H1 (cell line): ENCODE data around the gene SPDYA. TPM values are rescaled to one million over a fixed set of nuclear protein-coding genes. Genes with fewer than 3 reads are reported as not detected.

ENCODE experiments used
- CTCF ChIA-PET: fragments of 300-600 bp; sonication (Branson Sonifier 250); formaldehyde crosslinking; loops from one replicate; lab custom pipeline; 2021; ENCODE audit not compliant: partially characterized antibody; lab: Charles Lee
- POLR2A ChIA-PET: fragments of 300-600 bp; sonication (Branson Sonifier 250); formaldehyde crosslinking; loops from one replicate; lab custom pipeline; 2021; ENCODE audit warnings: inconsistent platforms; ENCODE audit not compliant: partially characterized antibody; lab: Charles Lee
- DNase-seq, 2 experiments: peaks; one replicate each; pipeline versions ENCODE4 v3.0.0 to v3.0.0-alpha.2; 2010 to 2022; ENCODE audit warnings: low spot score in 2 of 2, low read depth in 1 of 2, mixed read lengths in 1 of 2
- FAIRE-seq: peaks from 2 replicates; lab custom pipeline; 2011; peaks lifted over from hg19 to GRCh38; lab: Jason Lieb, UNC
- H2AFZ ChIP-seq: 2 replicates; pipeline ENCODE4 v1.8.1; 2012; ENCODE audit warnings: low read length, inconsistent platforms
- H2AK5ac ChIP-seq: 2 replicates; pipeline ENCODE4 v1.6.1; 2013; ENCODE audit warnings: low read depth, low read length
- H2BK120ac ChIP-seq: replicated peaks from 2 replicates; pipeline ENCODE3; 2013; ENCODE audit warnings: low read depth, low read length, inconsistent platforms
- H2BK12ac ChIP-seq: 2 replicates; pipeline ENCODE4 v1.6.1; 2013; ENCODE audit warnings: low read depth, low read length
- H2BK15ac ChIP-seq: 2 replicates; pipeline ENCODE4 v1.6.1; 2013; ENCODE audit warnings: low read length
- H2BK20ac ChIP-seq: 2 replicates; pipeline ENCODE4 v1.6.1; 2013; ENCODE audit warnings: low read length
- H2BK5ac ChIP-seq: 2 replicates; pipeline ENCODE4 v1.6.1; 2013; ENCODE audit warnings: low read depth, low read length
- H3K14ac ChIP-seq: 2 replicates; pipeline ENCODE4 v1.6.1; 2013; ENCODE audit warnings: inconsistent platforms; ENCODE audit not compliant: insufficient read length
- H3K18ac ChIP-seq: 2 replicates; pipeline ENCODE4 v1.6.1; 2013; ENCODE audit warnings: low read length; ENCODE audit errors: extremely low read depth
- H3K23ac ChIP-seq: 2 replicates; pipeline ENCODE4 v1.6.1; 2013; ENCODE audit warnings: inconsistent platforms; ENCODE audit not compliant: insufficient read length
- H3K23me2 ChIP-seq: 2 replicates; pipeline ENCODE4 v1.6.1; 2013; ENCODE audit warnings: low read depth, low read length
- H3K27ac ChIP-seq: 2 replicates; pipeline ENCODE4 v1.6.1; 2011; ENCODE audit warnings: low read depth, low read length, inconsistent platforms
- H3K27me3 ChIP-seq, 4 experiments: replicated peaks in 1 of 4; 1 replicate in 1 of 4; 2 replicates in 3 of 4; pipeline versions ENCODE4 v1.6.1 to v1.8.1; 2011 to 2013; ENCODE audit warnings: low read length in 3 of 4, mild to moderate bottlenecking in 3 of 4, inconsistent platforms in 2 of 4, mixed read lengths in 2 of 4, moderate library complexity in 1 of 4; ENCODE audit not compliant: control insufficient read depth in 3 of 4, insufficient read depth in 3 of 4; ENCODE audit errors: extremely low read depth in 1 of 4
- H3K36me3 ChIP-seq, 4 experiments: 2 replicates each; pipeline versions ENCODE4 v1.6.1 to v1.8.1; 2011 to 2013; ENCODE audit warnings: mild to moderate bottlenecking in 4 of 4, low read length in 3 of 4, moderate library complexity in 2 of 4, control low read depth in 1 of 4, inconsistent platforms in 1 of 4; ENCODE audit not compliant: insufficient read depth in 4 of 4, control insufficient read depth in 2 of 4
- H3K4ac ChIP-seq: replicated peaks from 2 replicates; pipeline ENCODE3; 2013; ENCODE audit warnings: low read length, low read depth, mixed read lengths, inconsistent platforms; ENCODE audit not compliant: insufficient read length
- H3K4me1 ChIP-seq, 4 experiments: replicated peaks in 1 of 4; 1 replicate in 1 of 4; 2 replicates in 3 of 4; pipeline versions ENCODE4 v1.6.1 to v1.8.1; 2011 to 2013; ENCODE audit warnings: low read length in 3 of 4, inconsistent platforms in 2 of 4, mixed read lengths in 1 of 4; ENCODE audit not compliant: insufficient read depth in 4 of 4, control insufficient read depth in 3 of 4
- H3K4me2 ChIP-seq, 2 experiments: 2 replicates each; pipeline versions ENCODE4 v1.6.1 to v1.8.1; 2011 to 2013; ENCODE audit warnings: low read depth in 2 of 2, low read length in 2 of 2, control low read depth in 1 of 2, inconsistent platforms in 1 of 2, mild to moderate bottlenecking in 1 of 2; ENCODE audit not compliant: insufficient read depth in 1 of 2
- H3K4me3 ChIP-seq, 4 experiments: fragments of 200-600, 300-600 bp in 1 of 4; sonication (generic), shearing (Covaris generic), sonication (Bioruptor Twin) in 1 of 4; 2 replicates each; pipeline versions ENCODE4 v1.5.1 to v1.8.1; 2011 to 2016; ENCODE audit warnings: low read length in 4 of 4, low read depth in 3 of 4, control low read depth in 2 of 4, inconsistent platforms in 2 of 4, mild to moderate bottlenecking in 2 of 4, mixed read lengths in 1 of 4, moderate library complexity in 1 of 4; ENCODE audit not compliant: insufficient read depth in 2 of 4; ENCODE audit errors: extremely low read depth in 1 of 4
- H3K56ac ChIP-seq: replicated peaks from 2 replicates; pipeline ENCODE3; 2013; ENCODE audit warnings: low read depth, mild to moderate bottlenecking, mixed read lengths, low read length, inconsistent platforms; ENCODE audit not compliant: insufficient read length
- H3K79me1 ChIP-seq: 2 replicates; pipeline ENCODE4 v1.6.1; 2013; ENCODE audit warnings: low read depth, low read length, control low read depth
- H3K79me2 ChIP-seq, 2 experiments: 2 replicates each; pipeline versions ENCODE4 v1.6.1 to v1.8.1; 2012 to 2013; ENCODE audit warnings: low read length in 2 of 2, mild to moderate bottlenecking in 2 of 2, inconsistent platforms in 1 of 2; ENCODE audit not compliant: insufficient read depth in 2 of 2, control insufficient read depth in 1 of 2
- H3K9ac ChIP-seq, 4 experiments: replicated peaks in 1 of 4; 1 replicate in 1 of 4; 2 replicates in 3 of 4; pipeline versions ENCODE4 v1.6.1 to v1.8.1; 2011 to 2013; ENCODE audit warnings: low read depth in 3 of 4, low read length in 3 of 4, control low read depth in 2 of 4, mild to moderate bottlenecking in 2 of 4, moderate library complexity in 2 of 4, inconsistent platforms in 1 of 4; ENCODE audit errors: extremely low read depth in 1 of 4
- H3K9me3 ChIP-seq, 2 experiments: 2 replicates each; pipeline versions ENCODE4 v1.6.1 to v1.8.1; 2012 to 2013; ENCODE audit warnings: mild to moderate bottlenecking in 2 of 2, moderate library complexity in 2 of 2, control low read depth in 1 of 2, inconsistent platforms in 1 of 2, low read depth in 1 of 2, low read length in 1 of 2, mixed read lengths in 1 of 2; ENCODE audit not compliant: insufficient read depth in 2 of 2
- H4K20me1 ChIP-seq, 2 experiments: replicated peaks in 1 of 2; 2 replicates each; pipeline versions ENCODE3 to v1.8.1; 2011 to 2013; ENCODE audit warnings: inconsistent platforms in 2 of 2, low read length in 2 of 2, mild to moderate bottlenecking in 1 of 2; ENCODE audit not compliant: insufficient read depth in 2 of 2, control insufficient read depth in 1 of 2
- H4K5ac ChIP-seq: 2 replicates; pipeline ENCODE4 v1.6.1; 2013; ENCODE audit warnings: low read length, low read depth, mixed read lengths, inconsistent platforms; ENCODE audit not compliant: insufficient read length
- H4K8ac ChIP-seq: 2 replicates; pipeline ENCODE4 v1.8.0; 2013; ENCODE audit warnings: mild to moderate bottlenecking, moderate library complexity, low read length, inconsistent platforms; ENCODE audit not compliant: insufficient read depth; ENCODE audit errors: extremely low read depth
- H4K91ac ChIP-seq: replicated peaks from 2 replicates; pipeline ENCODE3; 2013; ENCODE audit warnings: low read length, mixed read lengths, inconsistent platforms; ENCODE audit not compliant: insufficient read length
- CBX8 ChIP-seq: fragments of 300-800, 300-1000 bp; sonication (generic); IDR thresholded peaks from 2 replicates; pipeline ENCODE4 v1.7.1; 2016; ENCODE audit warnings: low read depth, low read length, borderline replicate concordance
- CHD2 ChIP-seq: IDR thresholded peaks from 2 replicates; pipeline ENCODE4 v1.6.1; 2012; ENCODE audit warnings: low read length, improper control_type of control experiment
- CTBP2 ChIP-seq: IDR thresholded peaks from 2 replicates; pipeline ENCODE4 v1.7.0; 2011; ENCODE audit warnings: borderline replicate concordance, mild to moderate bottlenecking, moderate library complexity, mixed read lengths, low read length; ENCODE audit not compliant: insufficient read depth, insufficient read length
- CTCF ChIP-seq, 3 experiments: IDR thresholded peaks; 1 replicate in 2 of 3; 2 replicates in 1 of 3; pipeline versions ENCODE4 v1.5.1 to v1.6.1; 2011; ENCODE audit warnings: low read length in 3 of 3, mild to moderate bottlenecking in 3 of 3, inconsistent platforms in 2 of 3, low read depth in 1 of 3, moderate library complexity in 1 of 3; ENCODE audit not compliant: insufficient read depth in 1 of 3; ENCODE audit errors: control extremely low read depth in 1 of 3
- E2F6 ChIP-seq: IDR thresholded peaks from 2 replicates; pipeline ENCODE4 v1.6.1; 2012; ENCODE audit warnings: inconsistent platforms
- JUN ChIP-seq: IDR thresholded peaks from 2 replicates; pipeline ENCODE4 v1.6.1; 2011; ENCODE audit warnings: low read depth, mild to moderate bottlenecking, improper control_type of control experiment, low read length
- KDM4A ChIP-seq: IDR thresholded peaks from one replicate; pipeline ENCODE4 v1.7.1; 2012; ENCODE audit warnings: low read depth, mild to moderate bottlenecking, moderate library complexity, low read length, inconsistent platforms; ENCODE audit not compliant: severe bottlenecking
- NRF1 ChIP-seq: IDR thresholded peaks from 2 replicates; pipeline ENCODE4 v1.6.1; 2011; ENCODE audit warnings: mild to moderate bottlenecking, low read depth, low read length, improper control_type of control experiment
- SP1 ChIP-seq: IDR thresholded peaks from 2 replicates; pipeline ENCODE4 v1.6.1; 2011; ENCODE audit warnings: low read depth, low read length
- SP2 ChIP-seq: IDR thresholded peaks from 2 replicates; pipeline ENCODE4 v1.6.1; 2012; ENCODE audit warnings: mild to moderate bottlenecking, low read length, inconsistent platforms
- TAF1 ChIP-seq: IDR thresholded peaks from 2 replicates; pipeline ENCODE4 v1.6.1; 2011; ENCODE audit warnings: mild to moderate bottlenecking, low read depth, low read length
- YY1 ChIP-seq: IDR thresholded peaks from 2 replicates; pipeline ENCODE4 v1.6.1; 2011; ENCODE audit warnings: low read depth, mild to moderate bottlenecking, low read length
- WGBS, 2 experiments: shearing (Covaris generic) in 1 of 2; methylation state at CpG; one replicate each; pipeline versions ENCODE4 v1.1.6 to v1.1.7; 2013 to 2015; ENCODE audit warnings: low lambda C conversion rate in 2 of 2, mixed read lengths in 2 of 2, inconsistent platforms in 1 of 2, low coverage in 1 of 2, missing lambda C conversion rate in 1 of 2; ENCODE audit not compliant: insufficient replicate concordance in 2 of 2, insufficient coverage in 1 of 2, insufficient read length in 1 of 2; ENCODE audit errors: extremely low coverage in 1 of 2, missing lambda C conversion rate in 1 of 2; 5-methylcytosine and 5-hydroxymethylcytosine counted together
- polyA plus RNA-seq, 7 experiments: library from polyadenylated mRNA; depleted of rRNA in 3 of 7; stranded (reverse) in 5 of 7; unstranded in 2 of 7; fragments of >200 nt in 5 of 7; fragments of 200-250 nt in 2 of 7; gene quantifications; 1 replicate in 5 of 7; 2 replicates in 1 of 7; 4 replicates in 1 of 7; pipeline versions ENCODE4 v1.2.1 to v1.2.3, GENCODE V29; 2011 to 2013; ENCODE audit warnings: missing spikeins in 2 of 7, mixed read lengths in 2 of 7
- total RNA-seq: library from RNA; stranded (reverse); fragmentation: NEBNext Ultra II Directional; extraction: Animal tissue kit (Norgen Biotek cat#: 25700); gene quantifications from 2 replicates; pipeline ENCODE4 v1.2.1, GENCODE V29; 2021

SPDYA gene
- total and polyA plus RNA-seq, 2 of the 8 experiments (the other 6 are each of a cell fraction or from before 2014, with no cell fraction given), result 0.12 to 0.35 TPM

GRCh38 chr2:28780496-28780895, 30.1 kb upstream of the SPDYA start:
- no peak overlapping the region for H4K91ac ChIP-seq
- H3K4me3 ChIP-seq, result no peak overlapping the region
- H3K23ac ChIP-seq, result no peak overlapping the region
- DNase-seq, result no peak
- no peaks in the 10 kb centered on the region for H3K9me3 ChIP-seq
- no peak overlapping the region for H3K18ac ChIP-seq
- no peak overlapping the region for H2AK5ac ChIP-seq
- CTCF ChIA-PET, result no interaction called here
- H3K4me2 ChIP-seq, result no peak overlapping the region
- no peak for FAIRE-seq
- no peak overlapping the region for H2BK12ac ChIP-seq
- no peaks in the 10 kb centered on the region for H3K79me1 ChIP-seq
- H2BK120ac ChIP-seq, result no peak overlapping the region
- H3K9ac ChIP-seq, result no peak overlapping the region
- H4K5ac ChIP-seq, result no peak overlapping the region
- H3K4ac ChIP-seq, result no peak overlapping the region
- no peak overlapping the region for H3K27ac ChIP-seq
- peaks cover 0 to 8% of the 10 kb centered on the region in 2 experiments for H4K20me1 ChIP-seq
- no peak overlapping the region for H2BK5ac ChIP-seq
- H3K27me3 ChIP-seq, result no peaks in the 10 kb centered on the region
- no peaks in the 10 kb centered on the region for H3K23me2 ChIP-seq
- no peak overlapping the region for H3K56ac ChIP-seq
- H3K4me1 ChIP-seq, result no peaks in the 10 kb centered on the region
- H2BK15ac ChIP-seq, result no peak overlapping the region
- H3K79me2 ChIP-seq, result peaks cover 0 to 19% of the 10 kb centered on the region in 2 experiments; a peak in 2 of 4 replicates
- H3K36me3 ChIP-seq, result peaks cover 10 to 81% (median 36%) of the 10 kb centered on the region in 4 experiments
- H4K8ac ChIP-seq, result no peak overlapping the region
- POLR2A ChIA-PET, result no interaction called here
- H2BK20ac ChIP-seq, result no peak overlapping the region
- H3K14ac ChIP-seq, result no peak overlapping the region
- 92% methylated on average over 2 of the region's 2 CpGs; no CpG with 5 or more reads in 1 of the 2 experiments for WGBS, 2 experiments
- H2AFZ ChIP-seq, result no peak overlapping the region
- TF ChIP-seq YY1 (no peak), CHD2 (no peak), NRF1 (no peak), SP2 (no peak), SP1 (no peak), E2F6 (no peak), CTCF (IDR thresholded peaks at IDR 0.05; ENCODE audit: control extremely low read depth in 1 of 3, insufficient read depth in 1 of 3, low read depth in 1 of 3, low read length in 3 of 3) (no peak), JUN (no peak), CTBP2 (no peak), TAF1 (no peak), KDM4A (no peak), CBX8 (no peak)
